MM.1S (cell line): ENCODE data around the gene MSH5.

Experiments used
- DNase-seq: peaks from one replicate; pipeline ENCODE4 v3.0.0-alpha.2; 2015
- H2AFZ ChIP-seq: fragments of 300-600 bp; sonication (generic); 2 replicates; pipeline ENCODE4 v1.6.0; 2016; ENCODE audit warnings: antibody characterized with exemption, low read length
- H3F3A ChIP-seq: fragments of 300-600 bp; sonication (generic); 2 replicates; pipeline ENCODE4 v1.6.1; 2016; ENCODE audit warnings: mild to moderate bottlenecking, antibody characterized with exemption, low read length, moderate library complexity, mixed read lengths; ENCODE audit not compliant: insufficient read depth
- H3K27ac ChIP-seq: fragments of 300-600 bp; sonication (generic); 2 replicates; pipeline ENCODE4 v1.5.1; 2016; ENCODE audit warnings: mild to moderate bottlenecking, low read length
- H3K27me3 ChIP-seq: fragments of 300-600 bp; sonication (generic); replicated peaks from 2 replicates; pipeline ENCODE4 v1.6.0; 2016; ENCODE audit warnings: low read length; ENCODE audit not compliant: insufficient read depth
- H3K36me3 ChIP-seq: fragments of 300-600 bp; sonication (generic); replicated peaks from 2 replicates; pipeline ENCODE4 v1.6.1; 2016; ENCODE audit warnings: mild to moderate bottlenecking, low read length, mixed read lengths; ENCODE audit not compliant: insufficient read depth
- H3K4me1 ChIP-seq: fragments of 300-600 bp; sonication (generic); 2 replicates; pipeline ENCODE4 v1.6.1; 2016; ENCODE audit warnings: low read length, mixed read lengths
- H3K4me2 ChIP-seq: fragments of 300-600 bp; sonication (generic); 2 replicates; pipeline ENCODE4 v1.6.0; 2016; ENCODE audit warnings: low read depth, low read length
- H3K4me3 ChIP-seq: fragments of 300-600 bp; sonication (generic); 2 replicates; pipeline ENCODE4 v1.5.1; 2016; ENCODE audit warnings: low read length, mixed read lengths
- H3K79me2 ChIP-seq: fragments of 300-600 bp; sonication (generic); 2 replicates; pipeline ENCODE4 v1.6.1; 2016; ENCODE audit warnings: mixed run types, low read length, mixed read lengths
- H3K9ac ChIP-seq: fragments of 300-600 bp; sonication (generic); 2 replicates; pipeline ENCODE4 v1.6.1; 2016; ENCODE audit warnings: low read length, mixed read lengths
- H3K9me2 ChIP-seq: fragments of 300-600 bp; sonication (generic); replicated peaks from 2 replicates; pipeline ENCODE4 v1.6.1; 2016; ENCODE audit warnings: mild to moderate bottlenecking, low read length, mixed read lengths; ENCODE audit not compliant: insufficient read depth
- H3K9me3 ChIP-seq: fragments of 300-600 bp; sonication (generic); replicated peaks from 2 replicates; pipeline ENCODE4 v1.6.1; 2016; ENCODE audit warnings: mild to moderate bottlenecking, low read length, mixed read lengths; ENCODE audit not compliant: insufficient read depth
- H4K20me1 ChIP-seq: fragments of 300-600 bp; sonication (generic); 2 replicates; pipeline ENCODE4 v1.6.1; 2016; ENCODE audit warnings: mild to moderate bottlenecking, low read length, moderate library complexity, mixed read lengths; ENCODE audit not compliant: insufficient read depth
- EZH2 ChIP-seq: fragments of 300-600 bp; sonication (generic); optimal IDR thresholded peaks from 2 replicates; pipeline ENCODE3; 2017; ENCODE audit warnings: low read depth, mild to moderate bottlenecking, antibody characterized with exemption, low read length, mixed read lengths
- EZH2phosphoT487 ChIP-seq: fragments of 300-600 bp; sonication (generic); IDR thresholded peaks from 2 replicates; pipeline ENCODE4 v1.6.1; 2018; ENCODE audit warnings: antibody characterized with exemption, low read length
- TF ChIP-seq, protein P1 (sequence below): fragments of 300-600 bp; sonication (generic); IDR thresholded peaks from 2 replicates; pipeline ENCODE4 v1.5.1; 2016; ENCODE audit warnings: antibody characterized with exemption, low read length, mixed read lengths

Gene MSH5

DNA sequence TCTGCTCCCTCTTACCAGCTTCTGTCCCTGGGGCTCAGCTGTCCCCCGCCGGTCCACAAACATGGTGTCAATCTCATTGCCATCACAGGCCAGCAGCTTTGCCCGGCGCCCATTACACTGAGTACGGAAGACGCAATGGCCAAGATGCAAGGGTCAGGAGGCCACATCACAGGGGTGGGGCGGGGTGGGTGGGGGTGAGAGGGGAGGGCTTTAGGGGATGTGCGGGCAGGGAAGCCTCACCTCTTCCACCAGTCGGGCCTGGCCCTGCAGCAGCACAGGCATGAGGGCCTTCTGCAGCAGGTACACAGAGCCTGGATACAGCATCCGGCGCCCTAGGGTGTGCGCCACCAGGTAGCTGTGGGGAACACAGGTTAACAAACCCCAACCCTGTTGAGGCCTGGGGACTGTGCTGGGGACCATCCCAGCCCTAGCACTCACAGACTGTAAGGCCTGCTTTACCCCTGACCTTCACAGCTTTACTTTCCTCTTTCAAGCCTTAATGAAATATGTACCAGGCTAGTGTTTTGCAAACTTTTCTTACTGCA lies 48.2 kb upstream of the MSH5 start:
- no peak for DNase-seq
- Histone ChIP-seq H3K9ac (no peak overlapping the region), H3K27me3 (no peaks in the 10 kb centered on the region), H3K9me2 (no peaks in the 10 kb centered on the region), H3K4me1 (no peaks in the 10 kb centered on the region), H3K79me2 (no peaks in the 10 kb centered on the region), H3K9me3 (no peaks in the 10 kb centered on the region), H3K36me3 (no peaks in the 10 kb centered on the region), H4K20me1 (no peaks in the 10 kb centered on the region), H3K27ac (no peak overlapping the region), H3K4me2 (no peak overlapping the region), H2AFZ (no peak overlapping the region), H3K4me3 (no peak overlapping the region), H3F3A (no peaks in the 10 kb centered on the region)
- TF ChIP-seq EZH2phosphoT487, result no peak
- no peak for TF ChIP-seq EZH2
- TF ChIP-seq, protein P1, sequence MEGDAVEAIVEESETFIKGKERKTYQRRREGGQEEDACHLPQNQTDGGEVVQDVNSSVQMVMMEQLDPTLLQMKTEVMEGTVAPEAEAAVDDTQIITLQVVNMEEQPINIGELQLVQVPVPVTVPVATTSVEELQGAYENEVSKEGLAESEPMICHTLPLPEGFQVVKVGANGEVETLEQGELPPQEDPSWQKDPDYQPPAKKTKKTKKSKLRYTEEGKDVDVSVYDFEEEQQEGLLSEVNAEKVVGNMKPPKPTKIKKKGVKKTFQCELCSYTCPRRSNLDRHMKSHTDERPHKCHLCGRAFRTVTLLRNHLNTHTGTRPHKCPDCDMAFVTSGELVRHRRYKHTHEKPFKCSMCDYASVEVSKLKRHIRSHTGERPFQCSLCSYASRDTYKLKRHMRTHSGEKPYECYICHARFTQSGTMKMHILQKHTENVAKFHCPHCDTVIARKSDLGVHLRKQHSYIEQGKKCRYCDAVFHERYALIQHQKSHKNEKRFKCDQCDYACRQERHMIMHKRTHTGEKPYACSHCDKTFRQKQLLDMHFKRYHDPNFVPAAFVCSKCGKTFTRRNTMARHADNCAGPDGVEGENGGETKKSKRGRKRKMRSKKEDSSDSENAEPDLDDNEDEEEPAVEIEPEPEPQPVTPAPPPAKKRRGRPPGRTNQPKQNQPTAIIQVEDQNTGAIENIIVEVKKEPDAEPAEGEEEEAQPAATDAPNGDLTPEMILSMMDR, result no peak

DNA sequence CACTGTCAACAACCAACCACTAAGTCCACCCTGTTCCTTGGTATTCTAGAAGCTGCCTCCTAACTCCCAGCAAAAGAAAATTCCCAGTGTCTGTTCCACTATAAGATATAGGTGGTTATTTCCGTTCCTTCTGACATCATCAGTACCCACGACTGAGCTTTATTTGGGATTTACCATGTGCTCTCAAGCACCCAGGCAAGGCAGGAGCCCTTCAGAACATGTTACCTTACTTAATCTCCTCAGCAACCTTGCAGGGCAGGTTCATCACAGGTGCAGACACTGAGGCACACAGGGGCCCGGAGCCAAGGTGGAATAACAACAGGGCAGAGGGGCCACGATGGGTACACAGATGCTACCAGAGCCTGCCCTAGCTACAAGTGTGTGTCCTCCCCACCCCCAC lies 47.5 kb upstream of the MSH5 start:
- H3K36me3 ChIP-seq, result no peaks in the 10 kb centered on the region
- H3K27me3 ChIP-seq, result no peaks in the 10 kb centered on the region
- no peak for DNase-seq
- no peaks in the 10 kb centered on the region for H4K20me1 ChIP-seq
- H3K4me3 ChIP-seq, result no peak overlapping the region
- H3K27ac ChIP-seq, result no peak overlapping the region
- no peaks in the 10 kb centered on the region for H3F3A ChIP-seq
- no peaks in the 10 kb centered on the region for H3K9me2 ChIP-seq
- no peaks in the 10 kb centered on the region for H3K4me1 ChIP-seq
- no peak overlapping the region for H3K4me2 ChIP-seq
- no peak for TF ChIP-seq EZH2
- TF ChIP-seq, protein P1, result no peak
- no peak for TF ChIP-seq EZH2phosphoT487
- H3K9ac ChIP-seq, result no peak overlapping the region
- no peaks in the 10 kb centered on the region for H3K9me3 ChIP-seq
- 0 out of 2 replicates have a peak, but pooled peaks cover under 1% of the 10 kb centered on the region for H3K79me2 ChIP-seq
- no peak overlapping the region for H2AFZ ChIP-seq

DNA sequence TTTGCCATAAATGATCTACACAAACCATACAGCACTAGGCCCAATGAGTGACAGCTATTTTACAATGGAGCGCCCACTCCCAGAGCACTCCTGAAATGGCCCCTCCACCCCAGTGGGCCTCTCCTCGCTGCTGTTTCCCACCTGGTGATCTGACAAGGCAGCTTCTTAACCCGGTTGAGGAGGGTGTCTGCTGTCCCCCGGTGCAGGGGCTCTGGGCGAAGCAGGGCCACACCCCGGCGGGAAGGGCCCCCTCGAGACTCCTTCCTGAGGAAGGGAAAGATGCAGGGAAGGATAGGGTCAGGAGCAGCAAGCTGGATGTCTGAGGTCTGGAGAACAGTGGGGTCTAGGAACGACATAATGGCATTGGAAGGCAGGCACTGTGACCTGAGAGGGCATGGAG lies 46.9 kb upstream of the MSH5 start:
- no peaks in the 10 kb centered on the region for H3K27me3 ChIP-seq
- no peak for TF ChIP-seq EZH2phosphoT487
- TF ChIP-seq, protein P1, result no peak
- TF ChIP-seq EZH2, result no peak
- H3F3A ChIP-seq, result no peaks in the 10 kb centered on the region
- no peak overlapping the region for H3K4me2 ChIP-seq
- no peaks in the 10 kb centered on the region for H3K4me1 ChIP-seq
- DNase-seq, result no peak
- no peaks in the 10 kb centered on the region for H3K9me2 ChIP-seq
- H3K4me3 ChIP-seq, result no peak overlapping the region
- no peaks in the 10 kb centered on the region for H3K36me3 ChIP-seq
- no peaks in the 10 kb centered on the region for H4K20me1 ChIP-seq
- H3K79me2 ChIP-seq, result 0 out of 2 replicates have a peak, but pooled peaks cover 5% of the 10 kb centered on the region
- H3K27ac ChIP-seq, result no peak overlapping the region
- H2AFZ ChIP-seq, result no peak overlapping the region
- no peak overlapping the region for H3K9ac ChIP-seq
- no peaks in the 10 kb centered on the region for H3K9me3 ChIP-seq
